ENCODE data around the gene CDKN2A.

Gene CDKN2A

GRCh38 chr9:21936161-21936560, 58.0 kb downstream of the CDKN2A start:
- no peak for DNase-seq

DNA sequence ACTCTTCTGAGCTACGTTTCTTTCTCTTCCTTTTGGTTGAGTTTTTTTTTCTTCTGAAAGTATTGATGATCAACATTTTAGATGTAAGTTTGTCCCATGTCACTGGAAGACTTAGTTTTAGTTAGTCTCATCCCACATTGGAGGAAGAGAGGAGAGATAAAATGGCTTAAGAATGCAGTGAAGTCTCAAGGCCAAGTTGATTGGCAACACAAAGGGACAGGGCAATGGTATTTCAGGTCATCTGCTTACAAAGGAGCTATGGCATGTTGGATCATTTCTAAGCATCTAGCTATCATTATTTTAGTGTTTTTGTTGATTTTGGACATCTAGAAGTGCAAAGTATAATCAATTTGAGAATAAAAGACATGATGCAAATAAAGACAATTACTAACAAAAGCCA, 58.6 kb downstream of the CDKN2A start:
- no peak for DNase-seq

GRCh38 chr9:21933865-21934264, 60.3 kb downstream of the CDKN2A start:
- DNase-seq = no peak

- no peak for DNase-seq
Observed at GRCh38 chr9:21933281-21933680, 60.9 kb downstream of the CDKN2A start.

DNA sequence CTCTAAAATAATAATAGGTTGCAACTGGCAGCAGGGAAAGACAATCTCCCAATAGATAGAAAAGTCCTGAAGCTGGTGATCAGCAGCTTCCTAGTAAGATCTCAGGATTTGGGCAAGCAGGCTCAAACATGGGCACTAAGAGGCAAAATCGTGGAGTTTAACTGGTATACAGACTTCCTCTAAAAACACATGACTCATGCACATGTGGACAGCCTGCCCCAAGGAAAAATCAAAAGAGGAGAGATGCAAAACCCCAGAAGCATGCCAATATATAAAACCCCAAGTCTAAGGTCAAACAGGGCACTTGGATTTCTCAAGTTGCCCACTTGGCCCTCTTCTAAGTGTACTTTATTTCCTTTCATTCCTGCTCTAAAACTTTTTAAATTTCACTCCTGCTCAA, 62.8 kb downstream of the CDKN2A start:
- no peak for DNase-seq

- DNase-seq = no peak
Observed at GRCh38 chr9:21927752-21928151, 66.4 kb downstream of the CDKN2A start.

DNA sequence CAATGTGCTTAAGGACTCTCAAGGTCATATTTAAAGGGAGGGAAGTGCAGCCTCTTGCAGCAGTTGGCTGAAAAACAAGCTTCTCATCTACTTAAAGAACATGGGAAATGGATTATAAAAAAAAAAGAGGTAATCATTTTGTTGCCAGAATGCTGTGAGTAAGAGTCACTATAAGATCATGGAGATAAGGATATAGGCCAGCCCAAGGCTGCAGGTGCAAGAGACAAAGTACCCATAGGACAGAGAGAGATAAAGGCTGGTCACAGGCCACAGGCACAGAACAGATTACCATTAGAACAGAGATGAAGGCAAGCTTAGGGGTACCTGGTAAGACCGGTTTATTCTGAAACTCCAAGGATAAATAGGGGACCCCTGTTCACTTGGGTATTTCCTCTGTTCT, 70.5 kb downstream of the CDKN2A start:
- DNase-seq = no peak

DNA sequence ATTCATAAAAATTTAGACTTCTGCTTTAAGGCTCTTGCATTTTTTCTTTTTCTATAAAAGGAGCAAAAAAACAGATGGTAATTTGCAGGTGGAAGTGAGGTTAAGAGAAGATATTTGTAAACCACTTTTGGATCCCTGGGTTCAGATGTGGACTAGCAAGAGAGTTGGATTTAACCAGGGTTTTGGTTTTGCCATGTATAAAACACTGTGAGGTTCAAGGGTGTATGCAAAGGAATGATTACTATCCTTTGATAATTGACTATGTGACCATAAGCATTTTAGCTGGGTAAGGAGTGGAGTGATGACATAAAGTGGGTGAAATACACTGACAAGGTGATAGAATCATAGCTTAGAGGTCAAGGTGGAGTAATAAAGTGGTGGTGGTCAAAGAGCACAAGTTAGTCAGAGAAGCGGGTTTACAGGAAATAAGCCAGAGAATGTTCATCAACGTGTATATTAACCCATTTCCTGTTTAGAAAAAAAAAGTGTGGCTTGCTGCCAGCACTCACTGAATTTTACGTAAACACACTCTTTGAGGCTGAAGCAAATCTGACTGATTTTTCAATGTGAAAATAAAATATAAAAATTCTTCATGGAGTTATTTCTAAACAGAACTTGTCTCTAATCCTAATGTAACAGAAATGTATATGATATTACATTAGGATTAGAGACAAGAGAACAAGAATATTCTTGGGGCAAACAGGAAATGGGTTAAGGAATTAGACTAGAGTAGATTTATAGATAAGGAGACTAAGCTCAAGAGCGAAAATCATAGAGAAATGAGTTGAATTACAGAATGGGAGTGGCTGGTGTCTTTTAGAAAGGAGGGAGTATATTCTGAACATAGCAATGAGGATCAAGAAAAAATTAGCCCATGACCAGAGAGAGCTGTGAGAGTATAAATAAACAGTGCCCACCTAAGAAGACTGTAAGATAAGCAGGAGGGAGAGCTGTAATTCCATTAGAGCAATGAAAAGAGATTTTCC, 74.5 kb downstream of the CDKN2A start:
- peak; percentile 14 for DNase-seq

All from NCI-H2227 treated with DMSO at 0.1 percent for 48 hours (cell line).